ENCODE data around the gene GRIN1. TPM values are rescaled to one million over a fixed set of nuclear protein-coding genes. Genes with fewer than 3 reads are reported as not detected.

Gene GRIN1
- total RNA-seq, 2 experiments from 2014 or later: 0.05 TPM; not detected in 1

DNA sequence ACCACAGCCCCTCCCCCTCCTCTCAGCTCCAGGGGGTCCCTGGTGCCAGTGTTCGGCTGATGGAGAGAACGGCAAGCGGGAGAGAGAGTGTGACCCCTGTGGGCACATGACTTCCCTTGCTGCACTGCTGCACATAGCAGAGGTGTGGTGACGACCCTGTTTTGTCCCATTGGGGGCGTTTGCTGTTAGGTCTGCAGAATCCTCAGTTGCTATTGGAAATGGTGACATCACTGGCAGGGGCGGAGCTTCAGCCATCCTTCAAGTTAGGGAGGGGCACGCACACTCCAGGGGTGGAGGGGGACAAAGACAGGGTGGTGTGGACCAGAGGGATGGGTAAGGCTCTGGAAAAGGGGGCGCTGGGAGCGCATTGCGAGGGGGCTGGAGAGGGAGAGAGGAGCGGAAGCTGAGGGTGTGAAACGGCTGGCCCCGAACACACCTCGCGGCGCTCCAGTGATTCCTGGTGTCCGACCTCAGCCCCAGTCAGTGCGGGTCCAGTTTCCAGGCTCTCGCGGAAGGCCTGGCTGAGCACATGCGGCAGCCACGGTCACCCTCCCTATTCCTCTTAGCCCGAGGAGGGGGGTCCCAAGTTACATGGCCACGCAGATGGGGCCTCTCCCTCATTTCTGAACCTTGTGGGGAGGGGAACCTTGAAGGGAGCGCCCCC lies 764 bp upstream of the GRIN1 start:
- ChIA-PET POLR2A (no interaction called here), CTCF (interaction anchor here (0.7 to 2.4 kb wide), 4 partner anchors 9 to 70 kb away, joined by 3 to 9 read pairs (median 4); partner anchors contain the start of gene SAPCD2)
- peaks cover 14% of the 10 kb centered on the region for H3K4me1 Mint-ChIP-seq
- DNase-seq: no peak
- H3K36me3 Mint-ChIP-seq (ENCODE audit: low read depth): no peaks in the 10 kb centered on the region
- no peaks in the 10 kb centered on the region for H3K9me3 Mint-ChIP-seq
- H3K4me3 Mint-ChIP-seq: no peak overlapping the region
- no peak overlapping the region for H3K27ac Mint-ChIP-seq
- H3K27me3 Mint-ChIP-seq: peaks cover 50% of the 10 kb centered on the region

DNA sequence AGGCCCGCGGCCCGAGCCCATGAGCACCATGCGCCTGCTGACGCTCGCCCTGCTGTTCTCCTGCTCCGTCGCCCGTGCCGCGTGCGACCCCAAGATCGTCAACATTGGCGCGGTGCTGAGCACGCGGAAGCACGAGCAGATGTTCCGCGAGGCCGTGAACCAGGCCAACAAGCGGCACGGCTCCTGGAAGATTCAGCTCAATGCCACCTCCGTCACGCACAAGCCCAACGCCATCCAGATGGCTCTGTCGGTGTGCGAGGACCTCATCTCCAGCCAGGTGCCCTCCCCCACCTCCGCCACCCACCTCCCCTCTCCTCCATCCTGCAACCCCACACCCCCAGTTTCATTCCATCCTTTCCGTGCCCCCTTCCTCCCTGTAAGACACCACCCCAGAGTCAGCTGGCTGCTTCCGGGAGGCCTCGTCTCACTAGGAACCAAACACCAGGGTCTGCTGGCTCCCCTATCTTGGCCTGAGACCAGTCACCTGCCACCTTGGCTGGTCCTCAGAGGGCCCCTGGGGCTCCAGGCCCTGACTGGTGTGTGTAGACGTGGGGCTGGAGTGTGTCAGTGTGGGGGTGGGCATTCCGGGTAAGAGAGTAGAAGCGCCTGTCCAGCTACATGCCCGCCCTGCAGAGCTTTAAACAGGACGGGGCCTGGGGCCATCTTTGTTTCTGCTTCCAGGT lies 655 bp downstream of the GRIN1 start:
- POLR2A ChIA-PET: no interaction called here

DNA sequence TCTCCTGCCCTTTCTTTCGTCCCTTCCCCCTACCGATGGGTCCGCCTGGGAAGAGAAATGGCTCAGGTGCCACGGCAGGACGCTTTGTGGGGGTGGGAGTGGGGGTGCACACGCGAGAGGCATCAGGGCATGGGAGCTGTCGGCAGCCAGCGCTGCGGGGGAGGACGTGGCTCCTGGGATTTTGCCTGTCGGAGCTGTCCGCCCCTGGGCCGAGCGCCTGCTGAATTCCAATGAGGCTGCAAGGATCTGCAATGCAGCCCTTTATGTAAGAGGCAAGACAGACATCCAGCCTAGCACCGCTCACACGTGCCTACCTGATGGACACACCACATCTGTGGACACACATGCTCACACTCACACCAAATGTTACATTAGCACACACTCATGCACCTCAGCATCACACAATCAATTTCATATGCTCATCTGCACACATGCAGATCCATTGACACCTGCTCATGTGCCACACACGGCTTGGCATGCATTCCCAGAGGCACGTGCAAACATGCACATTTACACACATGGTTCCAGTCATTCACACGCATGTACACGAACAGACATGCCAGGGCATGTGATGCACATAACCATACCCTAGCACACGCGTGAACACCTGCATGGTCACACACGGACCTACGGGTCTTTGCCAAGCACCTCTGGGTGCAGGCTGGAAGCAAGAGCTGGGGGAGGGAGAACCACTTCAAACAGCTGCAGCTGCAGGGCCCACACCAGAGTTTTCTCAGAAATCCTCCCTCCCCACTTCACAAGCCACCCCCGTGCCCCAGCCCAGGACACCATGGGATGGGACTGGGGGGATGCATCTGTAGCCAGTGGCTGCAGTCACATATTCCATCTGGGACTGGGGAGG lies 1.4 kb downstream of the GRIN1 start:
- POLR2A ChIA-PET: no interaction called here
- H3K36me3 Mint-ChIP-seq (ENCODE audit: low read depth): no peaks in the 10 kb centered on the region
- no peak overlapping the region for H3K27ac Mint-ChIP-seq
- H3K9me3 Mint-ChIP-seq: no peaks in the 10 kb centered on the region
- no peak overlapping the region for H3K4me3 Mint-ChIP-seq
- peaks cover 14% of the 10 kb centered on the region for H3K4me1 Mint-ChIP-seq
- DNase-seq: no peak
- peaks cover 48% of the 10 kb centered on the region for H3K27me3 Mint-ChIP-seq
- CTCF ChIA-PET: interaction anchor here (1.1 to 2.4 kb wide), 4 partner anchors 9 to 94 kb away, joined by 4 to 9 read pairs (median 4); partner anchors contain the start of gene NPDC1

More for the DNA sequence above, 655 bp downstream of the GRIN1 start:
- peaks cover 48% of the 10 kb centered on the region for H3K27me3 Mint-ChIP-seq
- CTCF ChIA-PET: interaction anchor here (1.1 to 2.4 kb wide), 2 partner anchors 10 kb away, joined by 4 to 9 read pairs; no protein-coding TSS in a partner anchor
- no peak for DNase-seq
- no peaks in the 10 kb centered on the region for H3K9me3 Mint-ChIP-seq
- H3K4me1 Mint-ChIP-seq: peaks cover 14% of the 10 kb centered on the region
- H3K36me3 Mint-ChIP-seq (ENCODE audit: low read depth): no peaks in the 10 kb centered on the region
- no peak overlapping the region for H3K27ac Mint-ChIP-seq
- H3K4me3 Mint-ChIP-seq: no peak overlapping the region

DNA sequence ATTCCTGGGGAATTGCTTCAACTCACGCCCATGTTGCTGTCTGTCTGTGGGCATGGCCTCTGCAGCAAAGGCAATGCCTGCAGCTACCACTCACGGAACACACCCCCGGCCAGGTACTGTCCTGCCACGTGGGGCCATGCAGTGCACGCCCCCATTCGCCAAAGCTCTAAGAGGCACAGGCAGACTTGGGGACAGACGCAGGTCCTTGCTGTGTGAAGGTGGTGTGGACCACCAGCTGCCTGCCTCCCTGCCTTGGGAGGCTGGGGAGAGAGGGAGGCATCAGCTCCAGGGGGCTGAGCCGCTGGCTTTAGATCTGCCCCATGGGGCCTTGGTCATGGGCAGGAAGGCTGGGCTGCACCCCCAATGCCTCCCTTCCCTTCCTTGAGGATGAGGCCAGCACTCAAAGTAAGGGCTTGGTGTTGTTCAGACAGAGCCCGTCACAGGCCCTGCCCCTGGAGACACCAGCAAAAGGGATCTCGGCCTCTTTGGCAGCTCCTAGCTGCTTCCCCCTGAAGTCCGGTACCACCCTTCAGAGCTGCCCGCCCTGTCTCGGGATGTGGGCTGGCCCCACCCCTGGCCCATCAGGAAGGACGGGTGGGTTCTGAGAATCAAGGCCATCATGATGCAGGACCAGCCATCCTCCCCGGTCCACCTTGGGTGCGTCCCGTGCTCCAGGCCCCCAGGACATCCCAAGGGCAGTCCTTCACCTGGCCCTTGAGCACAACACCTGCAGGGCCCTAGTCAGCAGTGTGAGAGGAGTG lies 2.3 kb downstream of the GRIN1 start:
- POLR2A ChIA-PET: no interaction called here
- Mint-ChIP-seq H3K4me3 (no peak overlapping the region), H3K4me1 (peaks cover 14% of the 10 kb centered on the region), H3K9me3 (no peaks in the 10 kb centered on the region), H3K36me3 (ENCODE audit: low read depth) (no peaks in the 10 kb centered on the region), H3K27me3 (peaks cover 43% of the 10 kb centered on the region), H3K27ac (no peak overlapping the region)
- CTCF ChIA-PET: interaction anchor here (1.4 to 1.7 kb wide), 2 partner anchors 12 to 95 kb away, joined by 4 read pairs; partner anchors contain the start of gene NPDC1
- no peak for DNase-seq

DNA sequence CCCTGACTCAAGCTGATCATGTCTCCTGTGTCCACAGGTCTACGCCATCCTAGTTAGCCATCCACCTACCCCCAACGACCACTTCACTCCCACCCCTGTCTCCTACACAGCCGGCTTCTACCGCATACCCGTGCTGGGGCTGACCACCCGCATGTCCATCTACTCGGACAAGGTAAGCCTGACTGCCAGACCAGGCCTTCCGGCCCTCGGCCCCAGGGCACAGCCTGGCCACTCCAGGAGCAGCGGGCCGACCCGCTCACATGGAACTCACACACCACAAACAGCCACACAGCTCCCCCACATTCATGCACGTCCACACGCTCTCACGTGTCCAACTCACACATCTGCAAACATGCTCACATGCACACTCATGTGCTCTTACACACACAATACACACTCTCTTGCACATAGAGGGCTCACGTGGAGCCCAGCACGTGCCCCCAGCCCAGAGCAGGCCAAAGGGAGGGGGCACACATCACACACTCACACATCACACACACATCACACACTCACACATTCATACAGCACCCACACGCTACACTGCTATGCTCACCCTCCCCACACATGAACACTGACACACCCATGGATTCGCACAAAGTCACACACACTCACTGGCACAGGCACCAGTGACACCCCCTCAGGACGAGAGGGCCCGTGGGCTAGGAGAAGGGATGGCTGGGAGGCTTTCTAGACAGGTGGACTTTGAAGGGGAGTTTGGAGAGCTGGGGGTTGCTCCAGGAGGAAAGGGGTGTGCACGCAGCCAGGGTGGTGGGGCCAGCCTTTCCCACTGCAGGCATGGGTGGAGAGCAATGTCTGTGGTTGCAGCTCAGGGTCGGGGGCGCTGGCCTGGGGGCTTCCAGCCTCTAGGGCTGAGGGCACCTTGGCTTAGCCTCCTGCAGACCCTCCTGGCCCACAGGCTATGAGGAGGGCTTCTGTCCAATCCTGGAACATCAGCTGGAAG lies 3.3 kb downstream of the GRIN1 start:
- DNase-seq: no peak
- ChIA-PET POLR2A (no interaction called here), CTCF (interaction anchor here (1.7 kb wide), 1 partner anchor 13 kb away, joined by 4 read pairs; no protein-coding TSS in a partner anchor)
- Mint-ChIP-seq H3K4me1 (peaks cover 14% of the 10 kb centered on the region), H3K27ac (no peak overlapping the region), H3K36me3 (ENCODE audit: low read depth) (no peaks in the 10 kb centered on the region), H3K9me3 (no peaks in the 10 kb centered on the region), H3K4me3 (no peak overlapping the region), H3K27me3 (peaks cover 43% of the 10 kb centered on the region)

DNA sequence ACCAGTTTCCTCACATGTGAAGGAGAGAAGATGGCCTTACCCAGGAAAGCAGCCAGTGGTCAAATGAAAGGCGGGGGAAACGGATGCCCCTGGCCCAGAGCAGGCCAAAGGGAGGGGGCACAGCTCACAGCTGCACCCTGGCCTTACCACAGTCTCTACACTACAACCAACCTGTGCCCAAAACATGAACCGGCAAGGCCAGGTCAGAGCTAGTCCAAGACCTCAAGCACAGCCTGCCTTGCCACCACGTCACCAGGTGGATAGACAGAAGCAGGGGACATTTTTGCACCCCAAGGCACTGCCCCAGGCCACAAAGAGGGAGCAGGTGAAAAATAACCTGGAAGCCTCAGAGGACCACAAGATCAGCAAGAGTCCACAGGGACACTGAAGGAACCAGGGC lies 4.5 kb downstream of the GRIN1 start:
- POLR2A ChIA-PET: no interaction called here
- H3K4me3 Mint-ChIP-seq: no peak overlapping the region
- no peaks in the 10 kb centered on the region for H3K36me3 Mint-ChIP-seq (ENCODE audit: low read depth)
- CTCF ChIA-PET: no interaction called here
- DNase-seq: no peak
- H3K27me3 Mint-ChIP-seq: peaks cover 33% of the 10 kb centered on the region
- H3K9me3 Mint-ChIP-seq: no peaks in the 10 kb centered on the region
- peaks cover 10% of the 10 kb centered on the region for H3K4me1 Mint-ChIP-seq
- H3K27ac Mint-ChIP-seq: no peak overlapping the region

DNA sequence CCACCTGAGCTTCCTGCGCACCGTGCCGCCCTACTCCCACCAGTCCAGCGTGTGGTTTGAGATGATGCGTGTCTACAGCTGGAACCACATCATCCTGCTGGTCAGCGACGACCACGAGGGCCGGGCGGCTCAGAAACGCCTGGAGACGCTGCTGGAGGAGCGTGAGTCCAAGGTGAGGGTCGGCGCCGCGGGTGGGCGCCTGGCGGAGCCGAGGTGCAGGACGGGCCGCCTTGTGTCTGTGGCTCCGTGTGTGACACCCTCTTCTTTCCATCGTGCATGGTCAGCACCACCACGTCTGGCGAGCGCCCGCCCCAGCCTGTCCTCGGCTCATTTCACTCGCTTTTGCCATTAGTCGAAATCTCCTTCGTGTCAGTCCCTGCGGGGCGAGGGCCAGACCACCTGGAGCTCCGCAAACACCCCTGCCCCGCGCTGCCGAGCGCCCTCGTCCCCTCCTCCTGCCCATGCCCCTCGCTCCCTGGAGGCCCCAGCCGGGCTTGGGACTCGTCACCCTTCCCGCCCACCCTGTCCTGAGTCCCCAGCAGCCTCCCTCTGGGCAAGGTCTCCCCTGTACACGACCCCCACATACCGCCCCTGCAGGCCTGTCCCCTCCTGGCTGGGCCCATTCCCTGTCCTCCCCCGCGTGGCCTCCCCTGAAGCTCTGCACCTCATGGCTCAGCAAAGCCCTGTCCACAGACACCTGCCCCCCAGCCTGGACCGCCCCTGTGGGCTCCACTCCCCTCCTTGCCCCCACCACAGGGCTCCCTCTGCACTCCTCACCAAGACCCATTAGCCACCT lies 7.0 kb downstream of the GRIN1 start:
- ChIA-PET CTCF (no interaction called here), POLR2A (no interaction called here)
- no peak overlapping the region for H3K4me3 Mint-ChIP-seq
- H3K9me3 Mint-ChIP-seq: no peaks in the 10 kb centered on the region
- no peaks in the 10 kb centered on the region for H3K36me3 Mint-ChIP-seq (ENCODE audit: low read depth)
- DNase-seq: no peak
- peaks cover 7% of the 10 kb centered on the region for H3K4me1 Mint-ChIP-seq
- peaks cover 14% of the 10 kb centered on the region for H3K27me3 Mint-ChIP-seq
- no peak overlapping the region for H3K27ac Mint-ChIP-seq

DNA sequence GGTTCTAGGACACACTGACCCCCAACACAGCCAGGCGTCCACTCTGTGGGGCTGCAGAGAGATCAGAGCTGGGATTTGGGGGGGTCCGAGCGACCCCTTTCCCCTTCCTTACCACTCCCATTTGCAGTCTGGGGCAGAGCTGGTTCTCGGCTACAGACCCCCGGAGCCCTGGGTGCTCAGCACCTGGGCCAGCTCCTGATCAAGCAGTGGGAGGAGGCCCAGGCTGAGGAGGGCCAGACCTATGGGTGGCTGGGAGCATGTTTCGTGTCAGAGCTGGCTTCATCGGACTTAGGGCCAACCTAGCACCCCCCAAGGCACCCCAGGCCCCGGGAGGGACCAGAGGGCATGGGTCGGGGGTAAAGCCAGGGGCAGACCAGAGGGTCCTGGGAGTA lies 7.6 kb downstream of the GRIN1 start:
- Mint-ChIP-seq H3K27me3 (peaks cover 11% of the 10 kb centered on the region), H3K9me3 (no peaks in the 10 kb centered on the region), H3K4me1 (peaks cover 6% of the 10 kb centered on the region), H3K36me3 (ENCODE audit: low read depth) (no peaks in the 10 kb centered on the region), H3K27ac (no peak overlapping the region), H3K4me3 (no peak overlapping the region)
- ChIA-PET POLR2A (no interaction called here), CTCF (no interaction called here)
- no peak for DNase-seq

DNA sequence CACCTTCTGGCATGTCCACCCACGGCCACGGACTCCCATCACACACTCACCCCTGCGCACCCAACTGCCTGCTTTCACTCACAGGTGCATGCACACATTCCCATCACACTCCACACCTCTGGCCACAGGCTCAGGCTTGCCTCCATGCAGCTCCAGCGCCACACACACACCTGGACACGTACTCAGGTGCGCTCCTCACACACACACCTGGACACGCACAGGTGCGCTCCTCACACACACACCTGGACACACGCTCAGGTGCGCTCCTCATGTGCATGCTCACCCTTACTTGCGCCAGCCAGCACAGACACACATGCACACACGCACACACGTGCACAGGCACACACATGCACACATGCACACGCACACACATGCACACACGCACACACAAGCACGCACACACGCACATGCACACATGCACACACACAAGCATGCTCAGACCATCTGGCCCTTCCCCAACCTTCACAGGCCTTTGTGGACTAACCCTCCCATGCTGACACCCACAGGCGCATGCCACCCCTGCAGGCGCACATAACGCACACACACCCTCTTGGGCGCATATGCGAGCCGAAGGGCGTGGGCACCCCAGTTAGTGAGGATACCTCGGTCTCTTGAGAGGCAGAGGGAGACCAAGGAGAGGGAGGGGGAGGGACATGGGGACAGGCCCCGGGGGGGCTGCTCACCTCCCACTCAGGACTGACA lies 8.3 kb downstream of the GRIN1 start:
- H3K4me1 Mint-ChIP-seq: peaks cover 4% of the 10 kb centered on the region
- H3K36me3 Mint-ChIP-seq (ENCODE audit: low read depth): no peaks in the 10 kb centered on the region
- H3K27me3 Mint-ChIP-seq: peaks cover 5% of the 10 kb centered on the region
- H3K4me3 Mint-ChIP-seq: no peak overlapping the region
- no peak for DNase-seq
- CTCF ChIA-PET: no interaction called here
- POLR2A ChIA-PET: no interaction called here
- no peak overlapping the region for H3K27ac Mint-ChIP-seq
- no peaks in the 10 kb centered on the region for H3K9me3 Mint-ChIP-seq

DNA sequence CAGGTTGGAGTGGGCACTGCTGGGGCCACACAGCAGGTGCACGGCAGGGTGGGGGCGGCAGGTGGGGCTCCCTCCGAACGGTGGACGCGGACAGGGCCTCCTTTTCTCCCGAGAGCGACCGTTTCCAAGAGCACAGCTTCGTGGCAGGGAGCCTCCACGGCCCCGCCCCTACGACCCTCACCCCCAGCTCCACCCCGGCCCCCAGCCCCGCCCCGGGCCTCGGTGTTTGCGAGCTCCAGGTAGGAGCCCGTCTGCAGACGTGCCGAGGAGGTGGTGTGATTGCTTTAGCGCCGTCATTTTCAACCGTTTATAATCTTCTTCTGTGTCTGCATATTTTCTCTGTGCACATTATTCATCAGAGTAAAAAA lies 8.8 kb downstream of the GRIN1 start:
- ChIA-PET CTCF (no interaction called here), POLR2A (no interaction called here)
- Mint-ChIP-seq H3K4me3 (no peak overlapping the region), H3K27me3 (peaks cover 3% of the 10 kb centered on the region), H3K36me3 (ENCODE audit: low read depth) (no peaks in the 10 kb centered on the region), H3K27ac (no peak overlapping the region), H3K4me1 (peaks cover 4% of the 10 kb centered on the region), H3K9me3 (no peaks in the 10 kb centered on the region)
- DNase-seq: no peak

DNA sequence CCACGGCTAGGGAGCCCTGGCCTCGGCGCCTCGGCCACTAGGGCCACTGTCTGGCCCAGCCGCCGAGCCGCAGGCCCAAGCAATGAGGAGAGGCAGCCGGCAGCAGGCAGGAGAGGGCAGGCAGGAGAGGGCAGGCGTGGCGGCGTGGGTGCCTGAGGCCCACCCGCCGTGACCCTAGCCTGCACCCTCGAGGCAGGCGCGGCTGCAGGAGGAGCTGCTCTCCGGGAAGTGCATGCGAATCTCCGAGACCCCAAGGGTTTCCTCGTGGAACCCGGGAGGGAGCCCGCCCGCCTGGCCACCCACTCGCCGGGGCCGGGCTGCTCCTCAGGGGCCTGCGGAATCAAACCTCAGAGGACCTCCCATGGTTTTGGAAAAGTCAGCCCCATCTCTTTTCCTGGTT lies 9.3 kb downstream of the GRIN1 start:
- no peak for DNase-seq
- Mint-ChIP-seq H3K4me1 (peaks cover 4% of the 10 kb centered on the region), H3K27me3 (peaks cover 3% of the 10 kb centered on the region), H3K4me3 (no peak overlapping the region), H3K27ac (no peak overlapping the region), H3K36me3 (ENCODE audit: low read depth) (no peaks in the 10 kb centered on the region), H3K9me3 (no peaks in the 10 kb centered on the region)
- ChIA-PET POLR2A (no interaction called here), CTCF (no interaction called here)

All from activated CD4-positive, alpha-beta T cell treated with anti-CD3 and anti-CD28 coated beads, Interleukin-2, amount 10 ng/mL, durations not matched to agents 7 days and 5 days (primary cell).